ENCODE measurements around the gene RXRB. TPM values are rescaled to one million over a fixed set of nuclear protein-coding genes. Genes with fewer than 3 reads are reported as not detected.

The RXRB gene
- total and polyA plus RNA-seq, 10 of the 15 experiments (the other 5 are each of a cell fraction or from before 2014, with no cell fraction given) = 0.71 to 35.0 (median 20.4) TPM

GRCh38 chr6:33147807-33148666 lies 52.4 kb downstream of the RXRB start (continued):
- TF ChIP-seq ZNF592 (IDR thresholded peaks at IDR 0.05) (no peak), E4F1 (IDR thresholded peaks at IDR 0.05; ENCODE audit: borderline replicate concordance, partially characterized antibody) (no peak), BACH1 (IDR thresholded peaks at IDR 0.05; ENCODE audit: borderline replicate concordance) (no peak), CEBPB (IDR thresholded peaks at IDR 0.05; ENCODE audit: borderline replicate concordance in 1 of 2, low read depth in 2 of 2, low read length in 2 of 2) (no peak), DPF2 (IDR thresholded peaks at IDR 0.05) (no peak), PML (IDR thresholded peaks at IDR 0.05; ENCODE audit: low read length) (no peak), MEF2B (IDR thresholded peaks at IDR 0.05; ENCODE audit: partially characterized antibody, poor library complexity, severe bottlenecking) (no peak), FOXK2 (IDR thresholded peaks at IDR 0.05) (no peak), ZNF274 (IDR thresholded peaks at IDR 0.05; ENCODE audit: insufficient read depth, insufficient read length) (no peak), RBBP5 (conservative IDR thresholded peaks at IDR 0.05) (no peak), IKZF1 (conservative IDR thresholded peaks at IDR 0.05) (0 out of 2 replicates have a peak, but pooled peaks have one; percentile 38), MXI1 (IDR thresholded peaks at IDR 0.05; ENCODE audit: low read depth, low read length) (no peak), CBFB (IDR thresholded peaks at IDR 0.05; ENCODE audit: low read depth) (0 out of 2 replicates have a peak, but pooled peaks have one; percentile 28), SMAD1 (IDR thresholded peaks at IDR 0.05; ENCODE audit: low read depth, partially characterized antibody) (no peak), YY1 (IDR thresholded peaks at IDR 0.05; ENCODE audit: low read depth, low read length) (no peak), EP300 (IDR thresholded peaks at IDR 0.05; ENCODE audit: borderline replicate concordance in 1 of 2, control insufficient read depth in 1 of 2, low read depth in 2 of 2, low read length in 2 of 2) (no peak)
- TF ChIP-seq, protein P1, sequence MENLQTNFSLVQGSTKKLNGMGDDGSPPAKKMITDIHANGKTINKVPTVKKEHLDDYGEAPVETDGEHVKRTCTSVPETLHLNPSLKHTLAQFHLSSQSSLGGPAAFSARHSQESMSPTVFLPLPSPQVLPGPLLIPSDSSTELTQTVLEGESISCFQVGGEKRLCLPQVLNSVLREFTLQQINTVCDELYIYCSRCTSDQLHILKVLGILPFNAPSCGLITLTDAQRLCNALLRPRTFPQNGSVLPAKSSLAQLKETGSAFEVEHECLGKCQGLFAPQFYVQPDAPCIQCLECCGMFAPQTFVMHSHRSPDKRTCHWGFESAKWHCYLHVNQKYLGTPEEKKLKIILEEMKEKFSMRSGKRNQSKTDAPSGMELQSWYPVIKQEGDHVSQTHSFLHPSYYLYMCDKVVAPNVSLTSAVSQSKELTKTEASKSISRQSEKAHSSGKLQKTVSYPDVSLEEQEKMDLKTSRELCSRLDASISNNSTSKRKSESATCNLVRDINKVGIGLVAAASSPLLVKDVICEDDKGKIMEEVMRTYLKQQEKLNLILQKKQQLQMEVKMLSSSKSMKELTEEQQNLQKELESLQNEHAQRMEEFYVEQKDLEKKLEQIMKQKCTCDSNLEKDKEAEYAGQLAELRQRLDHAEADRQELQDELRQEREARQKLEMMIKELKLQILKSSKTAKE (IDR thresholded peaks at IDR 0.05; ENCODE audit: low read depth, poor library complexity, severe bottlenecking) = peak; percentile 23
- TF ChIP-seq, protein P2, sequence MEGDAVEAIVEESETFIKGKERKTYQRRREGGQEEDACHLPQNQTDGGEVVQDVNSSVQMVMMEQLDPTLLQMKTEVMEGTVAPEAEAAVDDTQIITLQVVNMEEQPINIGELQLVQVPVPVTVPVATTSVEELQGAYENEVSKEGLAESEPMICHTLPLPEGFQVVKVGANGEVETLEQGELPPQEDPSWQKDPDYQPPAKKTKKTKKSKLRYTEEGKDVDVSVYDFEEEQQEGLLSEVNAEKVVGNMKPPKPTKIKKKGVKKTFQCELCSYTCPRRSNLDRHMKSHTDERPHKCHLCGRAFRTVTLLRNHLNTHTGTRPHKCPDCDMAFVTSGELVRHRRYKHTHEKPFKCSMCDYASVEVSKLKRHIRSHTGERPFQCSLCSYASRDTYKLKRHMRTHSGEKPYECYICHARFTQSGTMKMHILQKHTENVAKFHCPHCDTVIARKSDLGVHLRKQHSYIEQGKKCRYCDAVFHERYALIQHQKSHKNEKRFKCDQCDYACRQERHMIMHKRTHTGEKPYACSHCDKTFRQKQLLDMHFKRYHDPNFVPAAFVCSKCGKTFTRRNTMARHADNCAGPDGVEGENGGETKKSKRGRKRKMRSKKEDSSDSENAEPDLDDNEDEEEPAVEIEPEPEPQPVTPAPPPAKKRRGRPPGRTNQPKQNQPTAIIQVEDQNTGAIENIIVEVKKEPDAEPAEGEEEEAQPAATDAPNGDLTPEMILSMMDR (IDR thresholded peaks at IDR 0.05 in 2 of 3, conservative IDR thresholded peaks at IDR 0.05 in 1 of 3; ENCODE audit: control insufficient read depth in 2 of 3, extremely low read depth in 1 of 3, insufficient read depth in 1 of 3, low read depth in 3 of 3, low read length in 3 of 3) = peak; percentile 69 to 82 (median 81)

All from GM12878 (cell line).